Progenitor cell of endocrine pancreas (in vitro differentiated cells): Measurements from ENCODE around the gene YWHAE. TPM values are rescaled to one million over a fixed set of nuclear protein-coding genes. Genes with fewer than 3 reads are reported as not detected.
"Not testable (repeated sequence)": the region's sequence is repeated elsewhere in the genome, so short reads cannot be mapped to it uniquely, and the experiment has no call there.

ENCODE experiments used
- DNase-seq: peaks from one replicate; pipeline ENCODE4 v3.0.0; 2021; ENCODE audit warnings: low spot score; ENCODE audit not compliant: unreplicated experiment
- H3K27ac Mint-ChIP-seq: 2 replicates; pipeline ENCODE4 v1.8.0; 2021; ENCODE audit warnings: mild to moderate bottlenecking, moderate library complexity, mixed read lengths
- H3K27me3 Mint-ChIP-seq: 2 replicates; pipeline ENCODE4 v1.8.0; 2021; ENCODE audit warnings: mixed read lengths
- H3K36me3 Mint-ChIP-seq: 2 replicates; pipeline ENCODE4 v1.8.0; 2022; ENCODE audit warnings: mixed read lengths; ENCODE audit not compliant: insufficient read depth
- H3K4me1 Mint-ChIP-seq: 2 replicates; pipeline ENCODE4 v1.8.0; 2021; ENCODE audit warnings: low read depth, mixed read lengths
- H3K4me3 Mint-ChIP-seq: 2 replicates; pipeline ENCODE4 v1.8.0; 2021; ENCODE audit warnings: low read depth, mild to moderate bottlenecking, moderate library complexity, mixed read lengths
- H3K9me3 Mint-ChIP-seq: 2 replicates; pipeline ENCODE4 v1.8.0; 2021; ENCODE audit warnings: low read depth, mixed read lengths
- total RNA-seq: library from RNA; stranded (reverse); gene quantifications from 2 replicates; pipeline ENCODE4 v1.2.1, GENCODE V29; 2021
- TF ChIP-seq, protein P1 (sequence below): fragments of 200-600 bp; sonication (generic); IDR thresholded peaks from one replicate; pipeline ENCODE4 v1.5.0; 2021; ENCODE audit warnings: antibody characterized with exemption, mild to moderate bottlenecking; ENCODE audit not compliant: unreplicated experiment

The YWHAE gene
- total RNA-seq, 1 donor from 2014 or later: 951 TPM

DNA sequence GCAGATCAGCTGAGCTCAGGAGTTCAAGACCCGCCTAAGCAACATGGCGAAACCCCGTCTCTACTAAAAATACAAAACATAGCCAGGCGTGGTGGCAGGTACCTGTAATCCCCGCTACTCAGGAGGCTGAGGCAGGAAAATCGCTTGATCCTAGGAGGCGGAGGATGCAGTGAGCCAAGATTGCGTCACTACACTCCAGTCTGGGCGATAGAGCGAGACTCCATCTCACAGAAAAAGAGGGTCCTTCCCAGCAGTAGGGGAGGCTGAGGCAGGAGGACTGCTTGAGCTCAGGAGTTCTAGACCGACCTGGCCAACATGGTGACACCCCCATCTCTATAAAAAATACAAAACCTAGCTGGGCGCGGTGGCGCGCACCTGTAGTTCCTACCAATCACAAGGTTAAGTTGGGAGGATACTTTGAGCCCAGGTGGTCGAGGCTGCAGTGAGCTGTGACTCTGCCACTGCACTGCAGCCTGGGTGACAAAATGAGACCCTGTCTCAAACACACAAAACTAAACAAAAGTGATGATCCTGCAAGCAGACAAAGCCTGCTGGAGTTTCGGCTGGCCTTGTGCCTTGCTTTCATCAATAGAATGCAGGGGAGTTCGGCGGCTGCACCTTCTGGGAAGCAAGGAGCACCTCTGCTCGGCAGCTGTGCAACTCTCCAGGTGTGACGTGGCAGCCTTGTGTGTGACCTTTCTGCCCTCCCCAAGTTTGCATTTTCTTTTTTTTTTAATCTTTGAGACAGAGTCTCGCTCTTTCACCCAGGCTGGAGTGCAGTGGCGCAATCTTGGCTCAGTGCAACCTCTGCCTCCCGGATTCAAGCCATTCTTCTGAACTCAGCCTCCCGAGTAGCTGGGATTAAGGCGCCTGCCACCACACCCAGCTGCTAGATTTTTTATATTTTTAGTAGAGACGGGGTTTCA, 12.4 kb upstream of the YWHAE start:
- Mint-ChIP-seq H3K9me3 (no peaks in the 10 kb centered on the region), H3K4me1 (peaks cover 2% of the 10 kb centered on the region), H3K4me3 (no peak overlapping the region), H3K27me3 (no peaks in the 10 kb centered on the region), H3K36me3 (no peaks in the 10 kb centered on the region), H3K27ac (peak overlapping the region; percentile 69)
- TF ChIP-seq, protein P1, sequence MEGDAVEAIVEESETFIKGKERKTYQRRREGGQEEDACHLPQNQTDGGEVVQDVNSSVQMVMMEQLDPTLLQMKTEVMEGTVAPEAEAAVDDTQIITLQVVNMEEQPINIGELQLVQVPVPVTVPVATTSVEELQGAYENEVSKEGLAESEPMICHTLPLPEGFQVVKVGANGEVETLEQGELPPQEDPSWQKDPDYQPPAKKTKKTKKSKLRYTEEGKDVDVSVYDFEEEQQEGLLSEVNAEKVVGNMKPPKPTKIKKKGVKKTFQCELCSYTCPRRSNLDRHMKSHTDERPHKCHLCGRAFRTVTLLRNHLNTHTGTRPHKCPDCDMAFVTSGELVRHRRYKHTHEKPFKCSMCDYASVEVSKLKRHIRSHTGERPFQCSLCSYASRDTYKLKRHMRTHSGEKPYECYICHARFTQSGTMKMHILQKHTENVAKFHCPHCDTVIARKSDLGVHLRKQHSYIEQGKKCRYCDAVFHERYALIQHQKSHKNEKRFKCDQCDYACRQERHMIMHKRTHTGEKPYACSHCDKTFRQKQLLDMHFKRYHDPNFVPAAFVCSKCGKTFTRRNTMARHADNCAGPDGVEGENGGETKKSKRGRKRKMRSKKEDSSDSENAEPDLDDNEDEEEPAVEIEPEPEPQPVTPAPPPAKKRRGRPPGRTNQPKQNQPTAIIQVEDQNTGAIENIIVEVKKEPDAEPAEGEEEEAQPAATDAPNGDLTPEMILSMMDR: no peak
- DNase-seq: no peak

DNA sequence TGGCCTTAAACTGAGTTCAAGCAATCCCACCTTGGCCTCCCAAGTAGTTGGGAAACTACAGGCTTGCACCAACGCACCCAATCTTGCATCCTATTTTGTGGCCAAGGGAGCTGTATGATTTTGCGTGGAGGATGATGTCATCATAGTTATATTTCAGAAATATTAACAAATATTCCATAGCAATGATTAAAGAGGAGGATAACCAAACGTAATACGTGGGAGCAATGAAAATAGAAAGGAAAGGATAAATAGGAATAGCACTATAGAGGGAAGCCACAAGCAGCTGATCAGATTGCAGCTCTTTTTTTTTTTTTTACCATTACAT, 2.2 kb upstream of the YWHAE start:
- peaks cover 9% of the 10 kb centered on the region for H3K4me1 Mint-ChIP-seq
- H3K4me3 Mint-ChIP-seq: peak overlapping the region; percentile 51
- no peaks in the 10 kb centered on the region for H3K27me3 Mint-ChIP-seq
- TF ChIP-seq, protein P1: no peak
- peaks cover 3% of the 10 kb centered on the region for H3K9me3 Mint-ChIP-seq
- no peak overlapping the region for H3K27ac Mint-ChIP-seq
- H3K36me3 Mint-ChIP-seq: peaks cover 6% of the 10 kb centered on the region
- DNase-seq: no peak

DNA sequence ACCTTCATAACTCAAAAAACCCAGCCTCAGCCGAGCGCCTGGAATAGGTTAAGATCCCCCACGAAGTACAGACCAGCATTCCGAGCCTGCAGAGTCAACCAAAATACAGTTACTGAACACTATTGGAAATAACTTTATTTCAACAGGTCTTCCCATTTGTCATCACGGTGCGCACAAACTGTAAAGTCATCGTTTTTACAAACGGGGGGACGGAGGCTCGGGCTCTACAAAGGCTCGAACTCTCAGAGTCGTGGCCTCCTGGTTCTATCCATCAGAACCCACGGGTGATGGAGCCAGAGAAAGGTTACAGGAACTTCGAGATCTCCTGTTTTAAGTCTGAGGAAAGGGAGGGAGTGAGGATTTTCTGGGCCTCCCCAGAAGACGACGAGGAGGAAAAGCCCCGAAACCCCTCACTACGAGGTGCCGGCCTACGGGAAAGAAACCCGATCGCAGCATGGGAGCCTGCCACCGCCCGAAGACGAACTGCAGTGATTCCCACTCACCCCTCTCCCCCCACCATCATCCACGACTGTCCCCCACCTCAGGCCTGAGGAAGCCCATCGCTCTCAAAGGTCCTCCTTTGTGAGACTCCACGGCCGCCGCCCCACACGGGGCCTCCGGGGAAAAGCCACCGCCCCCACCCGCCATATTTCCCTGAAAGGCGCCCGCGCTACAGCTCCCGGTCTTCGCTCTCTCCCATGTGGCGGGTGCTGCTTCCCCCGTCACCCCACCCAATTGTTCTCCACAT, 917 bp downstream of the YWHAE start:
- peaks cover 14% of the 10 kb centered on the region for H3K4me1 Mint-ChIP-seq
- TF ChIP-seq, protein P1: no peak
- H3K27me3 Mint-ChIP-seq: no peaks in the 10 kb centered on the region
- H3K36me3 Mint-ChIP-seq: peaks cover 7% of the 10 kb centered on the region
- H3K4me3 Mint-ChIP-seq: peak overlapping the region; percentile 95
- peak overlapping the region; percentile 100 for H3K27ac Mint-ChIP-seq
- H3K9me3 Mint-ChIP-seq: no peaks in the 10 kb centered on the region
- DNase-seq: no peak

DNA sequence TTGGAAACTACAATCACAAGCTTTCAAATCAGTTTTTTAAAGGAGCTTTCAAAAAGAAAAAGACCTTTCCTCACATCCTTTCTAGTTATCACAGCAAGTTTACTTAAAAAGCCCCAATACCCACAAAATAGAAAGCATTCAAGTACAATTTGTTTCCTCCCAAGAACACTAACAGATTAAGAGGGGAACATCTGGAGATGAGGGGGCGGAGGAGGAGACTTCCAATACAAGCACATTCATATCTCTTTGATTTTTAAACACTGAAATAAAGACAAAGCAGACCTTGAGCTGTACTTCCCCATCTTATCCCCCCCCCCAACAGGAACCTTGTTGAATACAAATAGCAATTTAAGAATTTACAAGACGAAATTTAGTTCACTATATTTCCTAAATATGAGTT, 2.0 kb downstream of the YWHAE start:
- peak overlapping the region; percentile 100 for H3K27ac Mint-ChIP-seq
- DNase-seq: no peak
- peaks cover 23% of the 10 kb centered on the region for H3K4me1 Mint-ChIP-seq
- no peaks in the 10 kb centered on the region for H3K27me3 Mint-ChIP-seq
- H3K36me3 Mint-ChIP-seq: peaks cover 7% of the 10 kb centered on the region
- TF ChIP-seq, protein P1: no peak
- peak overlapping the region; percentile 95 for H3K4me3 Mint-ChIP-seq
- H3K9me3 Mint-ChIP-seq: no peaks in the 10 kb centered on the region

DNA sequence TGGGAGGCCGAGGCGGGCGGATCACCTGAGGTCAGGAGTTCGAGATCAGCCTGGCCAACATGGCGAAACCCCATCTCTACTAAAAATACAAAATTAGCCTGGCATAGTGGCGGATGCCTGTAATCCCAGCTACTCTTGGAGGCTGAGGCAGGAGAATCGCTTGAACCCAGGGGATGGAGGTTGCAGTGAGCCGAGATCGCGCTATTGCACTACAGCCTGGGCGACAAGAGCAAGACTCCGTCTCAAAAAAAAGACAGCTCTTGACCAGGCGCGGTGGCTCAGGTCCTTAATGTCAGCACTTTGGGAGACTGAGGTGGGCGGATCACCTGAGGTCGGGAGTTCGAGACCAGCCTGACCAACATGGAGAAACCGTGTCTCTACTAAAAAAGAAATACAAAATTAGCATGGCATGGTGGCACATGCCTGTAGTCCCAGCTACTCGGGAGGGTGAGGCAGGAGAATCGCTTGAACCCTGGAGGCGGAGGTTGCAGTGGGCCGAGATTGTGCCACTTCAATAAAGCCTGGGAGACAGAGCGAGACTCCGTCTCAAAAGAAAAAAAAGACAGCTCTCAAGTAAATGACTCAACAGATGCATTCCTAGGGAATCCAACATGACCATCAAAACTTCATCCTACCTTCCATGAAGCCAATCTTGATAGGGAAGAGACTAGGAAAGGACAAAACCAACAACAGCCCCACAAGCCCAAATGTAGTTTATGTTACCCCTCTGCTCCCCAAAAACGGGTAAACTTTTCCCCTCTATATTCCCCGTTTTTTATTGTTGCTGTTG, 4.0 kb downstream of the YWHAE start:
- Mint-ChIP-seq H3K27ac (peak overlapping the region; percentile 85), H3K4me1 (peaks cover 27% of the 10 kb centered on the region)
- H3K36me3 Mint-ChIP-seq, H3K4me3 Mint-ChIP-seq, H3K9me3 Mint-ChIP-seq, DNase-seq, H3K27me3 Mint-ChIP-seq: not testable (repeated sequence)
